Ectodermal cell (in vitro differentiated cells): ENCODE measurements around the gene GALNTL6.

ENCODE experiments used
- H3K27ac ChIP-seq: 2 replicates; pipeline ENCODE4 v1.7.0; 2013; ENCODE audit warnings: mild to moderate bottlenecking, low read depth, low read length; ENCODE audit not compliant: insufficient read depth, poor library complexity, severe bottlenecking
- H3K27me3 ChIP-seq: 2 replicates; pipeline ENCODE4 v1.7.0; 2013; ENCODE audit warnings: mild to moderate bottlenecking, low read length; ENCODE audit not compliant: insufficient read depth, control insufficient read depth, poor library complexity, severe bottlenecking
- H3K36me3 ChIP-seq: one replicate; pipeline ENCODE4 v1.7.0; 2013; ENCODE audit warnings: low read length; ENCODE audit not compliant: control insufficient read depth, insufficient read depth
- H3K4me1 ChIP-seq: one replicate; pipeline ENCODE4 v1.7.0; 2013; ENCODE audit warnings: low read length; ENCODE audit not compliant: control insufficient read depth, insufficient read depth
- H3K4me3 ChIP-seq: 2 replicates; pipeline ENCODE4 v1.7.0; 2013; ENCODE audit warnings: low read depth, low read length, control low read depth; ENCODE audit not compliant: insufficient read depth
- H3K9me3 ChIP-seq: 2 replicates; pipeline ENCODE4 v1.7.0; 2013; ENCODE audit warnings: mild to moderate bottlenecking, low read length, moderate library complexity; ENCODE audit not compliant: control insufficient read depth
- WGBS, 2 experiments: methylation state at CpG; one replicate each; pipeline ENCODE4 v1.1.7; 2013; ENCODE audit warnings: missing lambda C conversion rate in 2 of 2; 5-methylcytosine and 5-hydroxymethylcytosine counted together

GALNTL6 gene

DNA sequence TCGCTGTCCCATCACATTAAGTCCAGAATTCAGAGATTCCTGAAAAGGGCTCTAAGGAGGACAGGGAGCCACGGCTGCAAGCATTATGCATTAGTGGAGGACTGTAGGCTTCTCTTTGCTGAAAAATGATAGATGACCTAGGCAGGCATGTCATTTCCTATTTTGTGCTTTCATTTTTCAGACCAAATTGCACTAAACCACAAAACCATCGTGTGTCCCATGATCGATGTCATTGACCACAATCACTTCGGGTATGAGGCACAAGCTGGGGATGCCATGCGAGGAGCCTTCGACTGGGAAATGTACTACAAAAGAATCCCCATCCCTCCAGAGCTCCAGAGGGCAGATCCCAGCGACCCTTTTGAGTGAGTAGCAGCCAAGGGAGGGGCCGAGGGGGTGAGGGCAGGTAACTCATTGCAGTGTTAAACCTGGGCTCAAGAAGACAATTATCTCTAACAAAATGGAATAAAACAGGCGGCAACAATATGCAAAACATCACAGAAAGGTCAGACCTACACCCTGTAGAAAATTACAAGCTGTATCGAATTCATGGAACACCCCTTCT is 1000.2 kb downstream of the GALNTL6 start:
- 84 to 86% methylated on average over 11 of the region's 11 CpGs for WGBS, 2 experiments
- H3K9me3 ChIP-seq = no peaks in the 10 kb centered on the region
- H3K4me1 ChIP-seq = peaks cover 12% of the 10 kb centered on the region
- H3K36me3 ChIP-seq = no peaks in the 10 kb centered on the region
- no peaks in the 10 kb centered on the region for H3K27me3 ChIP-seq
- no peak overlapping the region for H3K4me3 ChIP-seq
- no peak overlapping the region for H3K27ac ChIP-seq

DNA sequence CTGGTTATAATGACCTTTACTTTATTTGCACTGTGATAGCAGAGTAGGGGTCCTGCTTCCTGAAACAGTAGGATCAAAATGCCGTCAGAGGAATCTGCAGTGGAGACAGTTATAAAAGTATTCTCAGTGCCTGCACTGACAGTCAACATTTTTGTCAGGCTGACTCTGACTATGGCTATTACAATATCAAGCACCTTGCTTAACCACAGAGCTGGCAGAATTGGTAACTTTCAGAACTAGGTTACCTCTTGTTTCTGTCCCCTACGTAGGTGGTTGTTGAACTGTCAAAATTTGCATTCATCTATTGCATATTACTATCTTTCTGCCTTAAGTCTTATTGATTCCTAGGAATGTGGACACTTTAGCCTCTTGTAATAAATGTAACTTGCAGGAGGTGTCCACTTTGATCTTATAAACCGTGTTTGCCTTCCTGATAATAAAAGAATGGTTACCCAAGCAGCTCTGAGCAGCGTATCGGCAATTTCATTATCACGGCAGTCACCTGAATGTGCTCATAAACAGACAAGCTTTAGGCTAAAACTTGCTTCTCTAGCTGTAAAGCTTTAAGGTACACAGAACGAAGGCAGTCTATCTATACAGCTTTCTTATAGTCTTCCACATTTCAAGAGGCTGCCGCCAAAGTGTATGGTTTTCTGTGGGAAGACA is 1002.4 kb downstream of the GALNTL6 start:
- H3K4me1 ChIP-seq = no peaks in the 10 kb centered on the region
- 92 to 93% methylated on average over 6 to 7 of the region's 8 CpGs for WGBS, 2 experiments
- no peaks in the 10 kb centered on the region for H3K9me3 ChIP-seq
- no peaks in the 10 kb centered on the region for H3K36me3 ChIP-seq
- H3K4me3 ChIP-seq = no peak overlapping the region
- H3K27me3 ChIP-seq = no peaks in the 10 kb centered on the region
- H3K27ac ChIP-seq = no peak overlapping the region

GRCh38 chr4:172818901-172819300 is 1005.7 kb downstream of the GALNTL6 start:
- no peak overlapping the region for H3K27ac ChIP-seq
- no peaks in the 10 kb centered on the region for H3K36me3 ChIP-seq
- WGBS, 2 experiments = 94 to 97% methylated on average over 1 of the region's 1 CpG
- H3K27me3 ChIP-seq = no peaks in the 10 kb centered on the region
- no peak overlapping the region for H3K4me3 ChIP-seq
- H3K9me3 ChIP-seq = no peaks in the 10 kb centered on the region
- H3K4me1 ChIP-seq = no peaks in the 10 kb centered on the region

GRCh38 chr4:172819353-172819752 is 1006.1 kb downstream of the GALNTL6 start:
- Histone ChIP-seq H3K4me3 (no peak overlapping the region), H3K9me3 (no peaks in the 10 kb centered on the region), H3K36me3 (no peaks in the 10 kb centered on the region), H3K4me1 (no peaks in the 10 kb centered on the region), H3K27me3 (no peaks in the 10 kb centered on the region), H3K27ac (no peak overlapping the region)
- 67 to 80% methylated on average over 1 of the region's 1 CpG for WGBS, 2 experiments

DNA sequence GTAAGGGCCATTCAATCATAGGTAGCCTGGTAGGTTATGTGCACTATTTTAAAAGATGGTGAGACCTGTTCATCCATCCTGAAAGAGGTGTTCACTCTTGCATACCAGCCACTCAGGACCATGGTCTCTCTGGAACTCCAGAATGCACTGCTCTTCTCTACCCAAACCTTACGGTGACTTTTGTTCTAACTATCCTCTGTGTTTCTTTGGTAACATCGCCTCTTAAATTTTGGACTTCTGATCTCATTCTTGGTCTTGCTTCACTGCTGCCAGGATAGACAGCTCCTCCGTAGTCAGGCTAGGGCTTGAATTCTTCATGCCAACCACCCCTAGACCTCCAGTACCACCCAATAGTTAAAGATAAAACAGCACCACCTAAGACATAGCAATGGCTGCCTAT is 1009.1 kb downstream of the GALNTL6 start:
- H3K4me1 ChIP-seq = no peaks in the 10 kb centered on the region
- H3K27me3 ChIP-seq = no peaks in the 10 kb centered on the region
- 93 to 97% methylated on average over 3 of the region's 3 CpGs for WGBS, 2 experiments
- H3K4me3 ChIP-seq = no peak overlapping the region
- no peaks in the 10 kb centered on the region for H3K9me3 ChIP-seq
- no peak overlapping the region for H3K27ac ChIP-seq
- H3K36me3 ChIP-seq = no peaks in the 10 kb centered on the region

DNA sequence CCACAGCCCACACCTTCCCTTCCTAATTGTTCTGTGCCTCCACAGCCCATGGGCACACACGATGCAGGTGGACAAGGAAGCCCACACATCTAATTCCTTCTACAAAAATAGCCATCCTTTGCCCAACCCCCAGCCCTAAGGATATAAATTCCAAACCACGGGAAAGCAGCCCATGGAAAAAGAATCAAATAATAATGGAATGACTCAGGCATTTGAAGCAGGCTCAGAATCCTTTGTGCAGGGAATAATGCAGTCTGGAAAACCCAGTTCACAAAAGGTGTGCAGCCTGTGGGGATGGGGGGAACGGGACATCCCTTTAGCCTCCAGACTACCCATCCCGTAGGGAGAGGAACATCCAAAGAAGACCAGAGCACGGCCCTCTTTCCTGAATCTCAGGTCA is 1013.1 kb downstream of the GALNTL6 start:
- no peak overlapping the region for H3K4me3 ChIP-seq

DNA sequence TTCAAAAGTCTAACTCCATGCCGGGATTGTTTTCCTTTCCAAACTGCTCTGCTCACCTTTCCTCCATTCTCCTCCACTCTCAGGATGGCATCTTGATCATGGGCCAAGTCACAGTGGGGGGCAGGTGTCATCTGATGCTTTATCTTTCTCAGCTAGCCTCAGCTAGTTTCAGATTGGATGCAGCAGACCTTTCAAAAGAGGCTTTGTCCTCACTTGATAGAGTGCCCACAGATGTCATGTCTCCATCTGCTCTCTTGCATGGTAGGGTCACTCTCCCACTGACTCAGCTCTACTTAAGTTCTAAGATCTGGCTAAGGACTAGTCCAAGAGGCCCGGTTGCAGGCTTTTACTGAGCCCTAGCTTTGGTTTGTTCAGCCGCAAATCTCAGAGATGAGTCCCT is 1013.7 kb downstream of the GALNTL6 start:
- Histone ChIP-seq H3K27me3 (no peaks in the 10 kb centered on the region), H3K4me3 (no peak overlapping the region), H3K9me3 (no peaks in the 10 kb centered on the region), H3K36me3 (no peaks in the 10 kb centered on the region), H3K27ac (no peak overlapping the region), H3K4me1 (no peaks in the 10 kb centered on the region)
- WGBS, 2 experiments = 89 to 94% methylated on average over 3 of the region's 3 CpGs

More for the DNA sequence above, 1013.1 kb downstream of the GALNTL6 start:
- Histone ChIP-seq H3K27me3 (no peaks in the 10 kb centered on the region), H3K27ac (no peak overlapping the region), H3K4me1 (no peaks in the 10 kb centered on the region), H3K36me3 (no peaks in the 10 kb centered on the region), H3K9me3 (no peaks in the 10 kb centered on the region)
- WGBS, 2 experiments = 90 to 95% methylated on average over 5 of the region's 5 CpGs

DNA sequence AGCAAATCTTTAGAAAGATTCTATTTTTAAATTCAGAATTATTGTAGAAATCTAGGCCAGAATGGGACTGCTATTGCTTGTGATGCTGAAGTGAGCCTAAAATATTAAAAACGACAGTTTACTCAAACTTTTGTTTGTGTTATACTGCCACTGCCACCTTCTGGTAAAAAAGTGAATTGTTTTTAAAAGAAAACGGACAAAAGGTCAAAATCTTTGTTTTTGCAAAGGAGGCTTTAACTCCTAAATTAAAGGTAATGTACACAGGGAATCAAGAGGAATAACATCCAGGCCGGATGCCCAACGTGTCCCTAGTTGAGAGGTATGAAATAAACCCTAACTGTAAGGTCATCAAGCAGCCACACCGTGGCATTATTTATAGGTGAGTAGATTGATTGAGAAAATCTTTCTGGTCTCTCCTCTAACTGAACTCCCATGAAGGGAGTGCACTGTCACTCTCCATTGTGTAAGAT is 1017.1 kb downstream of the GALNTL6 start:
- H3K27ac ChIP-seq = no peak overlapping the region
- no peaks in the 10 kb centered on the region for H3K36me3 ChIP-seq
- 15% methylated on average over 5 of the region's 5 CpGs for WGBS, 2 experiments
- no peaks in the 10 kb centered on the region for H3K4me1 ChIP-seq
- H3K4me3 ChIP-seq = no peak overlapping the region
- H3K27me3 ChIP-seq = no peaks in the 10 kb centered on the region
- no peaks in the 10 kb centered on the region for H3K9me3 ChIP-seq

DNA sequence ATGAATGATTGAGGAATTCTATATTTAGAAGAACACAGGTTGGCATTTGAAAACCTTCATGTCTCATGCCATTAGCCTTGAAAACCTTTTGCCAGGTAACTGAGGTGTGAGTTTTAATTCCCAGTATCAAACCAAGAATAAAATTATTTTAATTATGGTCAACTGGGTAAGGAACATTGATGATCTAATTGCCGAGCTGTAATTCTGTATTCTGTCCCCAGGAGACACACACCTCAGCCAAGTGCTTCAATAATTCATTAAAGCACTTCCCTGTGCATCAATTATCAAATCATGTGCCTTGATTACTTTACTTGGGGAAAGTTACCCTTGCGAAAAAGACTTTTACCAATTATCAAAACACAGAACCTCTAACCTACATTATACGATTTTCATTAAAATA is 1023.5 kb downstream of the GALNTL6 start:
- H3K9me3 ChIP-seq = no peaks in the 10 kb centered on the region
- H3K4me1 ChIP-seq = no peaks in the 10 kb centered on the region
- H3K27ac ChIP-seq = no peak overlapping the region
- H3K36me3 ChIP-seq = no peaks in the 10 kb centered on the region
- WGBS, 2 experiments = 85 to 91% methylated on average over 3 of the region's 3 CpGs
- H3K4me3 ChIP-seq = no peak overlapping the region
- no peaks in the 10 kb centered on the region for H3K27me3 ChIP-seq

- no peaks in the 10 kb centered on the region for H3K9me3 ChIP-seq
Observed at GRCh38 chr4:172838111-172838510, 1024.9 kb downstream of the GALNTL6 start.

More at GRCh38 chr4:172838111-172838510, 1024.9 kb downstream of the GALNTL6 start:
- H3K27ac ChIP-seq = no peak overlapping the region
- H3K4me3 ChIP-seq = no peak overlapping the region
- 86 to 87% methylated on average over 5 of the region's 6 CpGs for WGBS, 2 experiments
- H3K4me1 ChIP-seq = peaks cover 8% of the 10 kb centered on the region
- H3K27me3 ChIP-seq = no peaks in the 10 kb centered on the region
- no peaks in the 10 kb centered on the region for H3K36me3 ChIP-seq
